ENCODE measurements around the gene CNIH2.
A peak's percentile ranks its signal among the peaks of the same experiment; 100 is the strongest.

- TF ChIP-seq CTCF (IDR thresholded peaks at IDR 0.05; ENCODE audit: insufficient read depth, low read depth, low read length) (peak; percentile 75), EZH2 (IDR thresholded peaks at IDR 0.05; ENCODE audit: insufficient read depth, low read length) (no peak)
Observed at GRCh38 chr11:66282468-66283455, 4.8 kb downstream of the CNIH2 start.
